OCI-M2 (cell line): ENCODE results near the gene PDCD1.

Source experiments
- DNase-seq: peaks from one replicate; lab custom pipeline; 2025; ENCODE audit not compliant: unreplicated experiment; lab: John Stamatoyannopoulos, UW

Gene PDCD1

GRCh38 chr2:241895712-241896641 lies 37.3 kb upstream of the PDCD1 start:
- DNase-seq, result no peak

GRCh38 chr2:241895427-241895711 lies 36.7 kb upstream of the PDCD1 start:
- DNase-seq, result no peak

DNA sequence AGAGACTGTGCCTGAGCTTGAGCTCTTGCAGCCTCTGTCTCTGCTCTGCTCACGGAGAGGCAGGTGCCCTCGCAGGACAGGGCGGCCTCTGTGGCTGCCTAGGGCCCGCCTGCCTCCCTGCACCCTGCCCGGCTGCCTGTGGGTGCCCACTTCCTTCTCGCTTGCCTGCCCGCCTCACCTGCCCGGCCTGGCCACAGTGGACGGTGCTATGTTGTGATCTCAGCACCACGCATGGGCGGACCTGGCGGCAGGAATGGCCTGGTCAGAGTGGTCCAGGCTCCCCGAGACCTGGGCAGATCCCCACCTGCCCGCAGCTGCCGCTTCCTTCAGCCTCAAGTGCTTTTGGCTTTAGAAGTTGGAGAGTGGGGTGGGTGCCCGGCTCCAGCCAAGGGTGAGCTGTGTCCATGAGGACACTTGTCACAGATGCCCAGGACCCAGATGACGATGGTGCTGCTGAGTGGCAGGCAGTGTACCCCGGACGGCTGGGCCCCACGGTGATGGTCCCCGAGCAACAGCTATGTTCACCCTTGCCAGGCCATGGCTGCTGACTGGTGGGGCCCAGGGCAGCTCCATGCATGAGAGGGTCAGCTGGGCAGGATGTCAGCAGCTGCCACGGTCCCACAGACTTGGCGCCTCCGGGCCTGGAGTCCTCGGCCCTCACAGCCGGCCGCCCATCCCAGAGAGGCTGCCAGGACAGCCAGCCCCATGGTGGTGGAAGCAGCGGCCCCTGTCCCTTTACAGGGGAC lies 36.2 kb upstream of the PDCD1 start:
- no peak for DNase-seq

GRCh38 chr2:241894056-241894641 lies 35.5 kb upstream of the PDCD1 start:
- DNase-seq, result no peak

DNA sequence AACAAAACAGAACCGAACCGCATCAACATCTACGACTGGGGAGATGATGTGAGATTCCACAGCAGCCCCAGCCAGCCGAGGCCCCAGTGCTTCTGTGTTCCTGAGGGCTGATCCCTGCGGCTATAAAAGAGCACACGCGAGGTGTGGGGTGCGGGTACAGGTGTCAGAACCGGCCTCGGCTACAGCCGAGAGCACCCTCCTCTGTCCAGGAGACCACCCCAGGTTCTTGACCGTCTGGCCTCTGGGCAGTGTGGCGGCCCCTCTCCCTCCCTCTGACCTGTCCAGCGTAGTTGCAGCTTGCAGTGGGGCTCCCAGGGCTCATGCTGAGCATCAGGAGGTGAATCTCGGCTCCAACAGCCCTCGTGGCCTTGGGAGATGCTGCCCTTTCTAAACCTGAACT lies 34.6 kb upstream of the PDCD1 start:
- DNase-seq, result no peak

DNA sequence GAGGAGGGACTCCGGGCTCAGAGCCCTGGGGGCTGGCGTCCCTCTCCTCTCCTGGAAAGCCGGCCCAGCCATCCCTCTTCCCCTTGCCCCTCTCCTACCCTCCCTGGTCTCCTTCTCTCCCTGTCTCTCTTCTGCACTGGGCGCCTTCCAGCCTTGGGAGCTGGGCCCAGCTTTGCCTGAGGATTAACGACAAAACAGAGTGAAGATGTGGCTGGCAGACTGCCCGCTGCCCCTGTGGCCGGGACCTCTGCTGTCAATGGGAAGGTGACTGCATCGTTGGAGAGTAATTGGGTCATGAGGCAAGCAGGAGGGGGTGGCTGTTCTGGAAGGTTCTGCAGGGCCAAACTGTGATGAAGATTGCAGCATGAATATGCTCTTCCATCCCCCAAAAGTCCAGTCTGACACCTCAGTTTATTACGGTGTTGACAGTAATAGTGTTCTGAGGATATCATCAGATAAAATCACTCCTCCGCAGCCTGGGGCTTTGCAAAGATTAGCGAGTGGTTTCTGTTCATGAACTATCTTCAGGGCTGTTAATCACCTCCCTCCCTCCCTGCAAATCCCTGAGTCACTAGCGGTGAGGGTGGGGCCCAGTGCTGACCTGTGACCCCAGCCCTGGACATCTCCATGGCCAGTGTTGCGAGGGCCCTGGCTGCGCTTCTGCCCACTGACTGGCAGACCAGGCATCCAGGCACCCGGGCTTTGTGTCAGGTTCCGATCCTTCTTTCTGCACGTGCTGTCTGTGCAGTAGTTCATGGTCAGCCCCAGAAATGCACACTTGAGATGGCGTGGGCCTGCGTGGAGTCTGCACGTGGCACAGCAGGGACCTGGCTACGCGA lies 33.8 kb upstream of the PDCD1 start:
- DNase-seq, result no peak

DNA sequence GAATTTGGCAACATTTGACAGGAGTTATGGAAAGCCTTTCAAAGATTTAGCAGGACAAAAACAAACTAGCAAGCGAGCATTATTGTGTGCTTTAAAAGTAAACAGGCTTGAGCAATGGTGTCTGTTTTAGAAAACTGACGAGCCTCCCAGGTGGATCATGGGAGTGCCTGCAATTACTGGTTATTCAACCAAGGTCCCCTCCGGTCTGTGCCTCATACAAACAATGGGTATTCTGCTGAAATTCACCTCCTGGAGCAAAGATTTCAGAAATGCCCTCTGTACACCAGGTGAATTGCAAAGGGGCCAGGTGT lies 33.2 kb upstream of the PDCD1 start:
- no peak for DNase-seq

DNA sequence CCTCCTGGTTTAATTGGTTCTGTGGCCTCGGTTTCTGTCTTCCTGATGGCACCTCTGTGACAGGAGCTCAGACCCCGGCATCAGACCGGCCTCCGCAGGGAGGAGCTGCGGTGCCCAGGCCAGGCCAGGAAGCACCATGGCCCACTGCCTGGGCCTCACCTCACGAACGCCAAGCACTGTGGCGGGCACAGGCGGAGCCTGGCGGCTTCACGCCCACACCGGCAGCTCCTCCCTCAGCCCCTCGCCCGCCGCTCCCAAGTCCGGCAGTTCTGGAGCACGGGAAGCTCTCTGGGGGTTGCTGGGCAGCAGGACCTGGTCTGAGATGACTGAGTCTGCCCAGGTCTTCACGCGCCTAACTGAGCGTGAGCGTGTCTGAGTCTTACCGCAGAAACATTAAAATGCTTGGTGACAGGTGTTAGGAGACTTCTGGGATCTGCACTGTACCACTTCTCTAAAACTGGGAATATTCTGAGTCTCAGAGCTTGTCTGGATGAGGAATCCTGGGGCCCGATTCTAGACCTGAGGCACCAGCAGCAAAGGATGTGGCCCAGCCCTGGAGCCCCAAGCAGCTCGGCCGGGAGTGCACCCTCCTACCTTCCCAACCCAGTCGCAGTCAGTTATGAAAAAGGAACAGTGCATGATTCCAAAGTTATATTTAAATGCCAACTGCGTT lies 32.8 kb upstream of the PDCD1 start:
- no peak for DNase-seq

- no peak for DNase-seq
These were observed 32.0 kb upstream of the PDCD1 start for GRCh38 chr2:241890524-241891235.

GRCh38 chr2:241888641-241889040 lies 29.9 kb upstream of the PDCD1 start:
- DNase-seq, result no peak

DNA sequence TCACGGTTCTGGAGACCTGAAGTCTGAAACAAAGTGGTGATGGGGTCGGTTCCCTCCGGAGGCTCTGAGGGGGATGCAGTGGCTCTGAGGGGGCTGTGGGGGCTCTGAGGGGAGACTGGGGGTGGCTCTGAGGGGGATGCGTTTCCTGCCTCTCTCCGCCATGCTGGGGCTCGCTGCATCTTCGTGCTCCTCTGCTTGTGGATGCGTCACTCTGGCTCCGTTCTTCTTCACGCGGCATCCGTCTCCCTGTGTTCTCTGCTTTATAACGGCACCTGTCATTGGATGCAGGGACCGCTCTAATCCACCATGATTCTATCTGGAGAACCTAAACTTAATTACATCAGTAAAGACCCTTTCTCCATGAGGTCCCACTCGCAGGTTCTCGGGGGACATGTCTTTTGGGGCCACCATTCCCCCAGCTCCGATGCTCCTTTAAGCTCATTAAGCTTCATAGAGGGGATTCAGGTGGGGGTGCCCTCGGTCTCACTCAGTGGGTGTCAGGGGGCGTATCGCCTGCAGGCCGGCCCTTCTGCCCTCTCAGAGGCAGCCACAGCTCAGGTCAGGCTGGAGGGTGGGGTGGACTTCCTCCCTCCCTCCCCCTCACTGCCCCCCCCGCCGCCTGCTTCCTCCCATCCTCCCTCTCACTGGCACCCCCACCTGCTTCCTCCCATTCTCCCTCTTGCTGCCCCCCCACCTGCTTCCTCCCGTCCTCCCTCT lies 29.3 kb upstream of the PDCD1 start:
- DNase-seq, result no peak

DNA sequence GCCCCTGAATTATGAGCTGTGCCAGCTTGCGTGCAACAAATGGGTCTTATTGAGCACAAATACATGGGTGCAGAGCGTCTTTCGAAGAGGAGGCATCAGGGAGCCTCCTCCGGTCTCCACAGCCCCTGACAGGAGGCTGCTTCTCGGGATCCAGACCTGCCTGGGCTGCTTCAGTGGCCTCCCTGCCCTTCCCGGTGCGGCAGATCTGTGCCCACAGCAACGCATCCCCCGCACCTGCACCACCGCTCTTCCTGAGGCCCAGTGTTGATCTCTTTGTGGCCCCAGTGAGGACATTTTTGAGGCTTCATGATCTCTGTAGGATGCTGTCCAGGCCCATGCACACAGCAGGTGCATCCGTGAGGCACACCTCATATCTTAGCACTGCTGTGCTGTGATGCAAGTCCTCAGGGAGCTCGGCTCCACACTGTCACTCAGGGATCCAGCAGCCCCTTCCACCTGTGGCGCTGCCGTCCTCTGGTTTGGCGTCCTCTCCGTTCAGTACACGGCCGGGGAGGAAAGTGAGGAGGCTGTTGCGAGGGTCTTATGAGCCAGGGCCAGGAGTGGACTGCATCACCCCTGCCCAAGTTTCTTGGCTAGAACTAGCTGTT lies 28.2 kb upstream of the PDCD1 start:
- no peak for DNase-seq

DNA sequence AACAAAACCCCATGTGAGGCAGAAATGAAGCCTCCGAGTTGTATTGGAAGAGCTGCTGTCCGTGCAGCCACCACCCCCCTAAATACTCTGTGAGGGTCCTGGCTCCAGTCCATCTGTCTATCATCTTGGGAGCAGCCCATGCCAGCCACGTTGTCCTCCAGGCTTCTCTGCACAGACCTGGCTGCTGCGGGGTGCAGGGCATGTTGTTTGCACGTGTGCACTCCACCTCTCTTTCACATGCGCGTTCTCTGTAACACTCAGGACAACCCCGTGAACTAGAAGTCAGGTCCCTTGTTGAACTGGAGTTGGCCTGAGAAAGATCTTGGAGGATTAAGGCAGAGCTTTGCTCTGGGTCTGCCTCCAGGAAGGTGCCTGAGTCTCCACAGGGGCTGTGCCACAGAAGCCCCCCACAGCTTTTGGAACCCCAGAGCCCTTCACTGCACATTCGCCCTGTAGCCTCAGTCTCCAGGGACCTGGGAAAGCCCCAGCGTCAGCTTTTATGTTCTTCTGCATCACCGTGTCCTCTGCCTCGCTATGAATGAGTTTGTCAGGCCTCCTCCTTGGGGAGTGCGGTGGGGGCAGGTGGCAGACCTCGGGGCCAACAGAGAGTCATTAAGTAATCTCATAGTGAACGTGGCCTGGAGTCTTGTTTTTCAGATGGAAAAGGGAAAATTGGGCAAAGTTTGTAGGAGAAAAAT lies 27.4 kb upstream of the PDCD1 start:
- no peak for DNase-seq

- no peak for DNase-seq
These were observed 26.7 kb upstream of the PDCD1 start for GRCh38 chr2:241885291-241885945.

DNA sequence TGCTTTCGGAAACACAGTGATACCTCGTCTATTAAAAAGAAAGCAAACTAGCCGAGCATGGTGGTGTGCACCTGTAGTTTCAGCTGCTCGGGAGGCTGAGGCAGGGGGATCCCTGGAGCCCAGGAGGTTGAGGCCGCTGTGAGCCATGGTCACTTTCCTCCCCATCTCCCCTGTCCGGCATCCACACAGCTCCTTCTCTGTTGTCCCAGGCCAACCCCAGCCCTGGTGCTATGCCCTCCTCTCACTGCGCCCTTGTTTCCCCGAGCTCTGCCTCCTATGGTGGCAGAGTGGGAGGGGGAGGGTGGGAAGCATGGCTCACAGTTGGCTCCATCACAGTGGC lies 26.2 kb upstream of the PDCD1 start:
- DNase-seq, result no peak

GRCh38 chr2:241882091-241882625 lies 23.5 kb upstream of the PDCD1 start:
- DNase-seq, result no peak

DNA sequence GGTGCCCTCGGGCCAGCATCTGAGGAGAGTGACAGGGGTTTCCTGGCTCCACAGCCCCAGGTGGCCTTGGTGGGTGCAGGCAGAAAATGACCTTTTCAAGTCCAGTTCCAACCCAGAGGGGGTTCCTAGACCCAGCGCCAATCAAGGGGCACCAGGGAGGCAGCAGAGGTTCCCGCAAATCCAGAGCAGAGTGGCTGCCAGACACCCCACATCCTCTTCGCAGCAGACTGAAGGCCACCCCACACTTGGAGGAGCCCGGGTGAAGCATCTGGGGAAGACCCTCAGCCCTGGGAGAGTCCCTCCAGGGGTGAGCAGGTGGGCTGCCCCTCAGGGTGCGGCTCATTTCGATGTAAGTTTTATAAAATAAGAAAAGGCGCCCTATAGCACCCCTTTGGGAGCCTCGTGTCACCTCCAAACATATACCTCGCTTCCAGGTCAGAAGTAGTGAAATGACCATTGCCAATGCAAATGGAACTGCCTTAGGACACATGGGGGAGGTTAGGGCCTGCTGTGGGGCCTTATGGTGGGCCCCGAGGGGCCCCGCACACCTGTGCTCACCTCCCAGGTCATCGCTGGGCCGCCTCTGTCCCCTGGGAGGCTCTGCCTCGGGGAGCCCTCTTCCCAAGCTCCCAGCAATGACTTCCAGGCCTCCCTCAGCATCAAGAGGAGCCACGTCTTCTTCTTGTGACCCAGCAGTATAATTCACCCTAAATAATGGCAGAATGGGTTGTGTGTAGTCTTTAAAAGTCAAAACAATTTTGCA lies 21.8 kb upstream of the PDCD1 start:
- no peak for DNase-seq
